ENCODE results near the gene MNAT1. TPM values are rescaled to one million over a fixed set of nuclear protein-coding genes. Genes with fewer than 3 reads are reported as not detected.

The MNAT1 gene
- polyA plus RNA-seq, 1 of the 3 experiments (the other 2 are of a cell fraction): 38.9 TPM

GRCh38 chr14:60773558-60773957, 39.0 kb downstream of the MNAT1 start:
- Histone ChIP-seq H3K9me3 (no peaks in the 10 kb centered on the region), H3F3A (replicated peaks; ENCODE audit: insufficient read depth) (peaks cover 43% of the 10 kb centered on the region), H4K20me1 (ENCODE audit: insufficient read depth) (peaks cover 9% of the 10 kb centered on the region), H2AFZ (ENCODE audit: low read depth) (no peak overlapping the region), H3K36me3 (replicated peaks in 1 of 2; ENCODE audit: control insufficient read depth in 1 of 2, insufficient read depth in 2 of 2, low read length in 1 of 2) (no peaks in the 10 kb centered on the region), H3K9ac (no peak overlapping the region), H3K27me3 (ENCODE audit: insufficient read depth) (no peaks in the 10 kb centered on the region), H3K79me2 (ENCODE audit: insufficient read depth) (peaks cover 84% of the 10 kb centered on the region), H3K4me2 (no peak overlapping the region), H3K4me3 (ENCODE audit: low read depth in 2 of 2, low read length in 1 of 2) (no peak overlapping the region), H3K4me1 (ENCODE audit: control insufficient read depth in 1 of 2, insufficient read depth in 2 of 2, low read depth in 1 of 2, low read length in 1 of 2) (peaks cover 0 to 26% of the 10 kb centered on the region in 2 experiments; a peak in 2 of 4 replicates), H3K27ac (ENCODE audit: low read depth in 2 of 2, low read length in 1 of 2) (peak overlapping the region in 1 of 2 experiments; percentile 88; a peak in 2 of 4 replicates), H3K9me2 (no peaks in the 10 kb centered on the region)
- no peak for TF ChIP-seq TAF1 (IDR thresholded peaks at IDR 0.05; ENCODE audit: borderline replicate concordance, low read depth, low read length)
- no peak for TF ChIP-seq NFIC (IDR thresholded peaks at IDR 0.05; ENCODE audit: borderline replicate concordance)
- TF ChIP-seq JUND (IDR thresholded peaks at IDR 0.05): no peak
- no peak for TF ChIP-seq MXI1 (IDR thresholded peaks at IDR 0.05; ENCODE audit: low read depth, low read length)
- no peak for TF ChIP-seq FOSL2 (IDR thresholded peaks at IDR 0.05; ENCODE audit: borderline replicate concordance, low read depth)
- no peak for TF ChIP-seq ZBTB33 (IDR thresholded peaks at IDR 0.05; ENCODE audit: borderline replicate concordance, low read depth)
- no peak for TF ChIP-seq GATA2 (CRISPR knock-in tag; IDR thresholded peaks at IDR 0.05)
- TF ChIP-seq IRF3 (IDR thresholded peaks at IDR 0.05; ENCODE audit: low read depth, low read length): no peak
- TF ChIP-seq EP300 (IDR thresholded peaks at IDR 0.05; ENCODE audit: borderline replicate concordance in 1 of 2, low read depth in 1 of 2, low read length in 1 of 2): no peak
- no peak for TF ChIP-seq CTCF (IDR thresholded peaks at IDR 0.05)
- no peak for TF ChIP-seq EZH2phosphoT487 (IDR thresholded peaks at IDR 0.05; ENCODE audit: borderline replicate concordance, low read depth)
- no peak for TF ChIP-seq SMC3 (IDR thresholded peaks at IDR 0.05; ENCODE audit: low read depth, low read length)
- no peak for TF ChIP-seq CHD2 (IDR thresholded peaks at IDR 0.05; ENCODE audit: low read length, partially characterized antibody)
- no peak for TF ChIP-seq GABPA (IDR thresholded peaks at IDR 0.05; ENCODE audit: low read depth)
- TF ChIP-seq MEF2A (IDR thresholded peaks at IDR 0.05; ENCODE audit: borderline replicate concordance, low read depth): no peak
- TF ChIP-seq RCOR1 (IDR thresholded peaks at IDR 0.05; ENCODE audit: low read length): no peak
- TF ChIP-seq USF2 (IDR thresholded peaks at IDR 0.05; ENCODE audit: borderline replicate concordance, low read depth, low read length): no peak
- no peak for TF ChIP-seq RXRA (IDR thresholded peaks at IDR 0.05; ENCODE audit: borderline replicate concordance, low read depth)
- TF ChIP-seq REST (IDR thresholded peaks at IDR 0.05; ENCODE audit: low read depth, low read length): no peak
- no peak for TF ChIP-seq YY1 (IDR thresholded peaks at IDR 0.05; ENCODE audit: low read depth)
- POLR2A ChIA-PET: no interaction called here
- CTCF ChIA-PET: no interaction called here
- no peak for DNase-seq
